ENCODE measurements around the gene LSS. TPM values are rescaled to one million over a fixed set of nuclear protein-coding genes. Genes with fewer than 3 reads are reported as not detected.

The LSS gene
- total RNA-seq, 1 donor from 2014 or later = 14.1 TPM

DNA sequence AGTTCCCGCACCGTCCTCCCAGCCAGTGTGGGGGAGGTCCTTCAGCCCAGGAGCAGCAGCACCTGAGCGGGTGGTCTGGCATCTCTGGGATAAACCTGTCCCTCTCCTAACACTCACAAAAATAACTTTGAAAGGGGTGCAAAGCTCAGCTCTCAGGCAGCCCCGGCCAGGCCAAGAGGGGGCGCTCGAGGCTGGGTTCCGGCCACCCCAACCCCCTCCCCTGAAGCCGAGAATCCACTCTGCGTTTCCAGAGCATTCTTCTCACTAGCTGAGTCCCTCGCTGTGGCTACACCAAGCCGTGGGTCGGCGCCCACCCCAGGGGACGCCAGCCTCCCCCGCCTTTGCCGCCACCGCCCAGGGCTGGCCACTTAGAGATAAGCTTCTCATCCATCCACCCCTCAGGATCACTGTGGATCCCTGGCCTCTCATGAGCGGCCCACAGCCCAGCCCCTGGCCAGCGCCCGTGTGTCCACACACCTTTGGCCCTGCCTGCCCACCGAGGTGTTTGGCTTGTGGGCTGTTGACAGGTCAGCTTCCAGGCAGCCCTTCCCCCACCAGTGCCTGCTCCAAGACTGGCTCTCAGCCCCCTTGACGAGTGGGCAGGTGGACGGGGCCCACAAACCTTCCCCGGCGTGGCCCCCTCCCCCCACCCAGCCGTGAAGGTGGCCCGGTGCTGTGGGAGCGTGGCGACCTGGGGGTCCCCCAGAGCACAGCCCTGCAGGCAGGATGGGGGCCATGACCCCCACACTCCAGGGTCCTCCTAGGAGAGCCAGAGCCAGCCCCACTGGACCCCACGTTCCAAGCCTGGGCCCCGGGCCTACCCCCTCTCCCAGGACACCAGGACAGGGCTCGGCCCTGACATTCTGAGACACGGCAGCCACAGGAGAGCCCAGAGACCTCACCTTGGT, 75.1 kb downstream of the LSS start:
- peaks cover 6 to 14% (median 11%) of the 10 kb centered on the region in 3 donors for H3K27me3 ChIP-seq (ENCODE audit: control insufficient read depth in 3 of 3, insufficient read depth in 3 of 3, low read length in 3 of 3)
- peak overlapping the region in 2 of 3 donors; percentile 27 to 49 for H3K4me3 ChIP-seq (ENCODE audit: low read length in 3 of 3)
- peak overlapping the region in 1 of 3 donors; percentile 70 for H3K9ac ChIP-seq (ENCODE audit: low read depth in 1 of 3, low read length in 3 of 3)
- no peak overlapping the region for H3K27ac ChIP-seq (ENCODE audit: low read depth, low read length)
- H3K4me1 ChIP-seq (ENCODE audit: control insufficient read depth in 3 of 3, insufficient read depth in 3 of 3, low read length in 3 of 3) = peaks cover 0 to 14% (median 11%) of the 10 kb centered on the region in 3 donors
- no peaks in the 10 kb centered on the region for H3K9me3 ChIP-seq (ENCODE audit: control insufficient read depth in 3 of 3, low read length in 3 of 3)
- H3K36me3 ChIP-seq (ENCODE audit: control insufficient read depth in 3 of 3, insufficient read depth in 3 of 3, low read length in 3 of 3) = no peaks in the 10 kb centered on the region

DNA sequence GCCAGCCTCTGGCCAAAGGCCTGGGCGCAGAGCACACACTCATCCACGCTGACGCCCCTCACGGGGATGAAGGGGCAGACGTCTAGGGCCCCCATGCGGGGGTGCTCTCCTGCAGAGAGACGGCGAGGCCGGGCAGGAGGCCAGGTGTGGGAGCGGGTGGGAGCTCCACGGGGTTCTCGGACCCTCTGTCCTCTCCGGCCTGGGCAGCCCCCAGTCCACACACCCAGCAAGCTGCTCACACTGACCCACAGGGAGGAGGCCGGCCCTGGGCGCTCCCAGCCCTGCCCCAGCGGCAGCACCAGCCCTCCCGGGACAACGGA, 75.7 kb downstream of the LSS start:
- no peaks in the 10 kb centered on the region for H3K36me3 ChIP-seq (ENCODE audit: control insufficient read depth in 3 of 3, insufficient read depth in 3 of 3, low read length in 3 of 3)
- no peaks in the 10 kb centered on the region for H3K9me3 ChIP-seq (ENCODE audit: control insufficient read depth in 3 of 3, low read length in 3 of 3)
- peaks cover 0 to 14% (median 11%) of the 10 kb centered on the region in 3 donors for H3K4me1 ChIP-seq (ENCODE audit: control insufficient read depth in 3 of 3, insufficient read depth in 3 of 3, low read length in 3 of 3)
- peak overlapping the region in 1 of 3 donors; percentile 13 for H3K4me3 ChIP-seq (ENCODE audit: low read length in 3 of 3)
- H3K27me3 ChIP-seq (ENCODE audit: control insufficient read depth in 3 of 3, insufficient read depth in 3 of 3, low read length in 3 of 3) = peaks cover 6 to 14% (median 11%) of the 10 kb centered on the region in 3 donors
- no peak overlapping the region for H3K27ac ChIP-seq (ENCODE audit: low read depth, low read length)
- peak overlapping the region in 1 of 3 donors; percentile 70 for H3K9ac ChIP-seq (ENCODE audit: low read depth in 1 of 3, low read length in 3 of 3)

- Histone ChIP-seq H3K9me3 (ENCODE audit: control insufficient read depth in 3 of 3, low read length in 3 of 3) (no peaks in the 10 kb centered on the region), H3K4me1 (ENCODE audit: control insufficient read depth in 3 of 3, insufficient read depth in 3 of 3, low read length in 3 of 3) (peaks cover 0 to 14% (median 11%) of the 10 kb centered on the region in 3 donors), H3K27ac (ENCODE audit: low read depth, low read length) (no peak overlapping the region), H3K9ac (ENCODE audit: low read depth in 1 of 3, low read length in 3 of 3) (peak overlapping the region in 1 of 3 donors; percentile 70), H3K4me3 (ENCODE audit: low read length in 3 of 3) (no peak overlapping the region), H3K27me3 (ENCODE audit: control insufficient read depth in 3 of 3, insufficient read depth in 3 of 3, low read length in 3 of 3) (peaks cover 6 to 14% (median 11%) of the 10 kb centered on the region in 3 donors), H3K36me3 (ENCODE audit: control insufficient read depth in 3 of 3, insufficient read depth in 3 of 3, low read length in 3 of 3) (no peaks in the 10 kb centered on the region)
Measured at GRCh38 chr21:46151989-46152926, 76.3 kb downstream of the LSS start.

DNA sequence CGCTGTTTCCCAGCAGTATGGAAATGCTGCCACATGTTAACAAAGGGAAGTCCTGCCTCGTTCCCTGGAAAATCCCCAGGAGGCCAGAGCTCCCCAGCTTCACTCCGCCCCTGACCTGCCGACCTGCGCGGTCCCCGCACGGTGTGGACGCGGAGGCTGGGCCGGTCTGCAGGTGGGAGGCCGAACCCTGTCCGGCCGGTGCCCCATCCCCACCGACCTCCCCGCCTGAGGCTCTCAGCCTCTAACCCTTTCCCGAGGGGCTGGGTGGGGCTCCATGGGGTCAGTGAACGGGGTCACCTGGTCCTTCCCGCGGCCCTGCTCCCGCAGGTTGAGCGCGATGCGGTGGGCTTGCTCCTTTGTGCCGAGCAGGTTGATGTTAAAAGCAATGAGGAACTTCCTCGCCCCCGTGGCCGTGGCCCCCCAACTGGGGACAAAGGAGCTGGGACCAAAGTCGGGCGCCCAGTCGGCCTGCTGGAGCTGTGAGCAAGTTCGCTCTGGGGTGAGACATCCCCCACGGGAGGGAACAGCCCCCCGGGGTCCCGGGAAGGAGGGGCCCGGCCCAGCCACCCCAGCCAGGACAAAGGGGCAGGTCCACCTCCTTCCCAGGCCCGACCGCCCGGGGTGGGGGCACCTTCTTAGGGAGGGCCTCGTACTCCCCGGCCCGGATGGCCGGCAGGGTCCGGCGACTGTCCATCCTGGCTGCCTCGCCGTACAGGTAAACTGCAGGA, 77.1 kb downstream of the LSS start:
- Histone ChIP-seq H3K36me3 (ENCODE audit: control insufficient read depth in 3 of 3, insufficient read depth in 3 of 3, low read length in 3 of 3) (no peaks in the 10 kb centered on the region), H3K4me1 (ENCODE audit: control insufficient read depth in 3 of 3, insufficient read depth in 3 of 3, low read length in 3 of 3) (peaks cover 0 to 14% (median 11%) of the 10 kb centered on the region in 3 donors), H3K27me3 (ENCODE audit: control insufficient read depth in 3 of 3, insufficient read depth in 3 of 3, low read length in 3 of 3) (peaks cover 6 to 14% (median 11%) of the 10 kb centered on the region in 3 donors), H3K9ac (ENCODE audit: low read depth in 1 of 3, low read length in 3 of 3) (no peak overlapping the region), H3K4me3 (ENCODE audit: low read length in 3 of 3) (no peak overlapping the region), H3K27ac (ENCODE audit: low read depth, low read length) (no peak overlapping the region), H3K9me3 (ENCODE audit: control insufficient read depth in 3 of 3, low read length in 3 of 3) (no peaks in the 10 kb centered on the region)

GRCh38 chr21:46150491-46151121, 78.0 kb downstream of the LSS start:
- H3K9me3 ChIP-seq (ENCODE audit: control insufficient read depth in 3 of 3, low read length in 3 of 3) = no peaks in the 10 kb centered on the region
- H3K36me3 ChIP-seq (ENCODE audit: control insufficient read depth in 3 of 3, insufficient read depth in 3 of 3, low read length in 3 of 3) = no peaks in the 10 kb centered on the region
- H3K4me1 ChIP-seq (ENCODE audit: control insufficient read depth in 3 of 3, insufficient read depth in 3 of 3, low read length in 3 of 3) = peaks cover 0 to 14% (median 11%) of the 10 kb centered on the region in 3 donors
- peaks cover 6 to 14% (median 11%) of the 10 kb centered on the region in 3 donors for H3K27me3 ChIP-seq (ENCODE audit: control insufficient read depth in 3 of 3, insufficient read depth in 3 of 3, low read length in 3 of 3)
- no peak overlapping the region for H3K9ac ChIP-seq (ENCODE audit: low read depth in 1 of 3, low read length in 3 of 3)
- no peak overlapping the region for H3K27ac ChIP-seq (ENCODE audit: low read depth, low read length)
- H3K4me3 ChIP-seq (ENCODE audit: low read length in 3 of 3) = no peak overlapping the region

- Histone ChIP-seq H3K9ac (ENCODE audit: low read depth in 1 of 3, low read length in 3 of 3) (no peak overlapping the region), H3K27me3 (ENCODE audit: control insufficient read depth in 3 of 3, insufficient read depth in 3 of 3, low read length in 3 of 3) (peaks cover 6 to 14% (median 11%) of the 10 kb centered on the region in 3 donors), H3K9me3 (ENCODE audit: control insufficient read depth in 3 of 3, low read length in 3 of 3) (no peaks in the 10 kb centered on the region), H3K27ac (ENCODE audit: low read depth, low read length) (no peak overlapping the region), H3K4me1 (ENCODE audit: control insufficient read depth in 3 of 3, insufficient read depth in 3 of 3, low read length in 3 of 3) (peaks cover 0 to 14% (median 11%) of the 10 kb centered on the region in 3 donors), H3K4me3 (ENCODE audit: low read length in 3 of 3) (no peak overlapping the region), H3K36me3 (ENCODE audit: control insufficient read depth in 3 of 3, insufficient read depth in 3 of 3, low read length in 3 of 3) (no peaks in the 10 kb centered on the region)
Measured at GRCh38 chr21:46150073-46150472, 78.5 kb downstream of the LSS start.

- Histone ChIP-seq H3K36me3 (ENCODE audit: control insufficient read depth in 3 of 3, insufficient read depth in 3 of 3, low read length in 3 of 3) (no peaks in the 10 kb centered on the region), H3K9ac (ENCODE audit: low read depth in 1 of 3, low read length in 3 of 3) (no peak overlapping the region), H3K4me1 (ENCODE audit: control insufficient read depth in 3 of 3, insufficient read depth in 3 of 3, low read length in 3 of 3) (peaks cover 0 to 14% (median 11%) of the 10 kb centered on the region in 3 donors), H3K27me3 (ENCODE audit: control insufficient read depth in 3 of 3, insufficient read depth in 3 of 3, low read length in 3 of 3) (peaks cover 6 to 14% (median 11%) of the 10 kb centered on the region in 3 donors), H3K4me3 (ENCODE audit: low read length in 3 of 3) (no peak overlapping the region), H3K27ac (ENCODE audit: low read depth, low read length) (no peak overlapping the region), H3K9me3 (ENCODE audit: control insufficient read depth in 3 of 3, low read length in 3 of 3) (no peaks in the 10 kb centered on the region)
Measured at GRCh38 chr21:46149205-46149901, 79.2 kb downstream of the LSS start.

DNA sequence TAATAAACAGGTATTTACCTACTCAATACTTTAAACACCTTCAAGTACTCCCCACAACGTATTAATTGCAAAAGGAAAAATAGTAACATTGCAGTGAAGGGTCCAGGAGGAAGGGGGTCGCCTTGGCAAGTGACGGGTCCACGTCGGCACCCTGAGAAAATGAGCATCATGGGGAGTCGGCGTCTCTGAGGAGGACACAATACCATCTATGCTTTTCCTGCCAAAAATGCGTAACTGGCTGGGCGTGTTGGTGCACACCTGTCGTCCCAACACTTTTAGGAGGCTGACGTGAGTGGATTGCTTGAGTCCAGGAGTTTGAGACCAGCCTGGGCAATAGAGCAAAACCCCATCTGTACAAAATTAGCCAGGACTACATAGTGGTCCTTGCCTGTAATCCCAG, 80.5 kb downstream of the LSS start:
- Histone ChIP-seq H3K36me3 (ENCODE audit: control insufficient read depth in 3 of 3, insufficient read depth in 3 of 3, low read length in 3 of 3) (no peaks in the 10 kb centered on the region), H3K27me3 (ENCODE audit: control insufficient read depth in 3 of 3, insufficient read depth in 3 of 3, low read length in 3 of 3) (peaks cover 3 to 14% (median 11%) of the 10 kb centered on the region in 3 donors), H3K4me1 (ENCODE audit: control insufficient read depth in 3 of 3, insufficient read depth in 3 of 3, low read length in 3 of 3) (peaks cover 5 to 9% (median 8%) of the 10 kb centered on the region in 3 donors), H3K9ac (ENCODE audit: low read depth in 1 of 3, low read length in 3 of 3) (no peak overlapping the region), H3K9me3 (ENCODE audit: control insufficient read depth in 3 of 3, low read length in 3 of 3) (no peaks in the 10 kb centered on the region), H3K4me3 (ENCODE audit: low read length in 3 of 3) (no peak overlapping the region), H3K27ac (ENCODE audit: low read depth, low read length) (no peak overlapping the region)
